GM18499 (cell line): ENCODE data around the gene C16orf74.

Experiments
- ATAC-seq: cut with Tn5 transposase; IDR thresholded peaks from one replicate; pipeline ENCODE4 v1.9.1; 2021; ENCODE audit warnings: moderate number of reproducible peaks; ENCODE audit not compliant: insufficient read depth, unreplicated experiment

Gene C16orf74

DNA sequence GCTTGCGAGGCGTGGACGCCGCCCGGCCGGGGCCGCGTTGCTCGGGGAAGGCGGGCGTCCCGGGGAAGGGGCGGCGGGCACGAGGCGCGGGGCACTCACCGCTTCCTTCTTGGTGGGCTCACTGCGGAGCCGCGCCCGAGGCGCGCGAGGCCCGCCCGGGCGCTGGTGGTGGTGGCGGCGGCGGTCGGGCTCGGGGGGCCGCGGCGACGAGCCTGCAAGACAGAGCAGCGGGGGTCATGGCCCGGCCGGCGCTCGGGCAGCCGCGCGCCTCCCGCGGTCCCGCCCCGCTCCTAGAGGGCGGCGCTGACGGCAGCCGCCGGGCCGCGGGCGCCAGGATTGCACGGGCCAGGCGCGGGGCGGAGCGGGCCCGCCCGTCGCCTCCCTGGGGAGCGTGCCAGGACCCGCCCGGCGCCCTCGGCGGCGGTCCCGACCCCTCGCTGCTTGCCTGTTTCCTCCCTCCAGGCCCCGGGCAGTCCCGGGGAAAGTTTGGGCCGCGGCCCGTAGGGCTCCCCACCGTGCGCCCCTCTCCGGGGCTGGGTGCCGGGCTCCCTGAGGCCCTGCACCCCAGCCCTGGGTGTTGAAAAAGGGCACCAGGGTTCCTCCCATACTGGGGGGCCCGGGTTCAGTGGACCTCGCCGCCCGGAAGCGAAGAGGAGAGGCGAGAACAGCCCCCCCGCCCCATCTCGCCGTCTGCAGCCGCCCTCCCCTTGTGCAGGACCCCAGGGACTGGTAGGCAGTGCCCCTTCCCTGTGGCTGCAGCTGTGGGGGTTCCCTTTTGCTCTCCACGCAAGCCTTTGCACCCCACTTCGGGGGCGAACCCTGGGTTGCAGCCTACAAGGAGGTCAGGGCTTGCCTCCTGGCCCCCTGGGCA is at the start of gene C16orf74:
Gene C16orf74 (minus strand): TSS at position 270 of the 871 bp plus-strand sequence. CDS start 15,879 bp downstream, outside the sequence.
- no peak for ATAC-seq

DNA sequence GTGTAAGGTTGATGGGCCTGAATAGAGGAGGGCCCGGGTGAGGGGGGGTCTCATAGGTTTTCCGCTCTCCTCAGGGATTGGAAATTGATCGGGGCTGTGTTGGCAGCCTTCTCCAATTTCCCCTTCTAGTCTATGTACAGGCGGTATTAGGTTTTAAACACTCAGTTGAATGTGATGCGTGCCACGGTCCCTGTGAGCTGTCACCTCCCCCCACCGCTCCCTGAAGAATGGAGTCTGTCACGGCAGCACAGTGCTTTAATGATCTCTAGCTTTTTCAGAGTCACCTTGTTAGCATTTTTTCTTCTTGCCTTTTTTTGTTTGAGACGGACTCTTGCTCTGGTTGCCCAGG is 49.4 kb upstream of the C16orf74 start:
- ATAC-seq = no peak

DNA sequence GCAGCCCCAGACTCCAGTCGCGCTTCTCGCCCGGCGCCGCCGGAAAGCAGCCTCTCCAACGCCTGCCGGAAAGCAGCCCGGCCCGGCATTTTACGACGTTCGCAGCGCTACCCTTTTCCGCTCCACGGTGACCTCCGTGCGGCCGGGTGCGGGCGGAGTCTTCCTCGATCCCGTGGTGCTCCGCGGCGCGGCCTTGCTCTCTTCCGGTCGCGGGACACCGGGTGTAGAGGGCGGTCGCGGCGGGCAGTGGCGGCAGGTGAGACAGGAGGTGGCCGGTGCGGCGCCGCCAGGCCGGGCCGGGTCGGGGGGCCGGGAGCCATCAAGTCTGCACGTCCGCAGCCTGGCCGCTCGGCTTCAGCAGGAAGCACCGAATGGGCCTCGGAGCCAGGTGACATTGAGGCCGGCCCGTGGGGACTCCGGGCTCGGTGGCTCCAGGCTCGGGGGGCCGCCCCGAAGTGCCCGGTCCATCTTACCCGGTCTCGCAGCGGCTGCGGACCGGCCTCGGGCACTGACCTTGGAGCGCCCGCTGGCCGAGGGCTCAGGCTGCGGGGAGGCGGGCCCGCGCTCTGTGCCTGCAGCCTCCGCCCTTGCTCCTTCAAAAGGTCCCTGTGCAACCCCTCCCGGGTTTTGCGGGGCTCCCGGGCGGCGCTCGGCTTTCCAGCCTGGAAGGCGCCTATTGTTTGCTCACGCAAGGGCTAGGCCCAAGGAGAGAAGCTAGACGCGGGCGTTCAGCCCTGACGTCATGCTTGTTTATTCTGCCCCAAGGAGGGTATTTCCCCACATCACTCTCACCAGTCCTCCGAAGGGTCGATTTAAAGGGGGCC is 48.8 kb upstream of the C16orf74 start, which contains the start of the genes COX4I1 and EMC8:
Gene COX4I1 (plus strand): TSS at position 199 of the 824 bp plus-strand sequence. CDS start 1,511 bp downstream, outside the sequence.
Gene EMC8 (minus strand): TSS at position 48 of the 824 bp plus-strand sequence. CDS start 249 bp downstream, outside the sequence.
- ATAC-seq = peak; percentile 56

DNA sequence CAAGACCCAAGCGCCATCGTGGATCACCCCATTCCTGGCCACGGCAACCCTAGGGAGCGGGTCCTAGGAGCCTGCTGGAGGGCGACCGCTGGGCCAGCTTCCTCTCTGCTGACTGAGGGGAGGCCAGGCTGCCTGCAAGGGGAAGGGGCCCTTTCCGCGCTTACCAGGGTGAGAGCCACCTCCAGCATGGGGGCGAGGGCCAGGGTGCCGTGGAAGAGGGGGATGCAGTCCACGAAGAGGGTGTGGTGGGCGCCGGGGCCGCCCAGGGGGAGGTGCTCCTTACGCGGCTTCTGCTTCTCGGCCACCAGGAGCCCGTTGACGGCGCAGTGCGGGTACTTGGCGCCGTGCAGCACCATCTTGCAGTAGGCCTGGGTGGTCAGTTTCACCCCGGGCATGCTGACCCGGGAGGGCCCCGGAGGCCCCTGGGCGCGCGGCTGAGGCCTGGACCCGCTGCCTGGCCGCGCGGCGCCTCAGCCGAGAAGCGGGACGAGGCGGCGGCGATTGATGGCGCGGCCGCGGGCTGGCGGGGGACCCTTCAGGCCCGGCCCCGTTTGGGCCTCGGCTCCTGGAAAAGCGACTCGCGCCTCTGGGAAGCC is 48.1 kb upstream of the C16orf74 start:
- ATAC-seq = no peak

DNA sequence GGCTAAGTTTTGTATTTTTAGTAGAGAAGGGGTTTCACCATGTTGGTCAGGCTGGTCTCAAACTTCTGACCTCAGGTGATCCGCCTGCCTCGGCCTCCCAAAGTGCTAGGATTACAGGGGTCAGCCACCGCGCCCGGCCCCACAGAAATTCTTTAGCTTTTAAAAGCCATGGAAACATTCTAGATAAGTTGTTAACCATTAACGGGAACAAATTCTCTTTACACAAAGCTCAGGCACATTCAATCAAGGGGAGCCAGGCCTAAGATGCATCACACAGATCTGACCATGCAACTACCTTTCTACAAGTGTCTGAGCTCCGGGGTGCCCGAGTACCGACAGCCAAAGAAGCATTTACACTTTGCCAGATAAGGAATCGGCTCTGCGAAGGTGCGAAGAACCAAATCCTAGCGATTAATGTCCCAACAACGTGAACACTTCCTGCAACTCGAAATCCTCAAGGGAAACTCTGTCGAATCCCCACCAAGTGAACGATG is 47.4 kb upstream of the C16orf74 start:
- no peak for ATAC-seq

DNA sequence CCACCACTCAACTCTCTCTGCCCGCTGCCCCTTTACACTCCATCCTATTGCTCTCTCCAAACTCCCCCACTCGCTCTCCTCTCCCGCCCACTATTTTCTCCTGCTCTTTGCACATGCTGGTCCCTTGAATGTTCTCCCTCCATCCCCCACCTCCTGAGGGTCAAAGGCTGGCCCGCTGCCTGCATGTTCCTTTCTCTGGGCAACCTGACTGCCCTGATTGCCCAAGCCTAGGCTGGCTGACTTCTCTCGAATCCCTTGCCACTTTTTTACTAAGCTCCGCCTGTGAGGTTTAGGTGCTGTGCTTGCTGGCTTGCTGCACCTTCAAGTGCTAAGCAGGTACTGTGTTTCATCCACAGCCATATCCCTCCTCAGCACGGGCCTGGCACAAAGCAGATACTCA is 45.7 kb upstream of the C16orf74 start:
- no peak for ATAC-seq

DNA sequence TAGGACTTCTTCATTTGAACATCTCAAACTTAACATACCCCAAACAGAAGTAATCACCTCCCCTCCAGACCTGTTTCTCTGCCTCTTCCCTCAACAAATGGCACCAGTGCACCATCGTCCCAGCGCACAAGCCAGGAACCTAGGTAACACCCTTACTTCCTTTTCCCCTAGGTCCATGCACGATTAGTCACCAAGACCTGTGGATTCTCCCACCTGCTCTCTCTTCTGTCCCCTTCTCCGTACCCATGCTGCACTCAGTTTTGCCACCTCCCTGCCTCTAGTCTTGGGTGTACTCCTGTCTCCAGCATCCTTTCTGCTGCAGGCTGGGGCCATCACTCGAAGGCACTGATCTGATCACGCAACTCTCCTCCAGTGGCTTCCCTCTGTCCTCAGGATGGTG is 45.3 kb upstream of the C16orf74 start:
- no peak for ATAC-seq

DNA sequence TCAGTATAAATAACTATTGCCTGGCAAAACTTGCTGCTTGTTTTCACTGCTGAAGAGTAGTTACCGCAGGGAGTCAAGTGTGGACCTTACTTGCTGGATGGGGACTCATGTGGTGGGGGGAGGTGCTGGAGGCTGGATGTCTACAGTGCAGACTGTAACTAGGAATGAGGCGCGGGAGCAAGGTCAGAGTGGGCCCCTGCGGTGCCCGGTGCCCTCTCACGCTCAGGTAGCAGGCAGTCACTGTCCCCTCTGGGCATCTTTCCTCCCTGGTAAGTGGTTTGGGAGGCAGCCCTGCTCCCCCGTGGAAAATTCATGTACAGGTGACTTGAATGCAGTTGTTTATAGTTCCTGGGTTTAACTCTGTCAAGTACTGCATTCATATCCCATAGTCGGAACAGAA is 43.8 kb upstream of the C16orf74 start:
- ATAC-seq = no peak

DNA sequence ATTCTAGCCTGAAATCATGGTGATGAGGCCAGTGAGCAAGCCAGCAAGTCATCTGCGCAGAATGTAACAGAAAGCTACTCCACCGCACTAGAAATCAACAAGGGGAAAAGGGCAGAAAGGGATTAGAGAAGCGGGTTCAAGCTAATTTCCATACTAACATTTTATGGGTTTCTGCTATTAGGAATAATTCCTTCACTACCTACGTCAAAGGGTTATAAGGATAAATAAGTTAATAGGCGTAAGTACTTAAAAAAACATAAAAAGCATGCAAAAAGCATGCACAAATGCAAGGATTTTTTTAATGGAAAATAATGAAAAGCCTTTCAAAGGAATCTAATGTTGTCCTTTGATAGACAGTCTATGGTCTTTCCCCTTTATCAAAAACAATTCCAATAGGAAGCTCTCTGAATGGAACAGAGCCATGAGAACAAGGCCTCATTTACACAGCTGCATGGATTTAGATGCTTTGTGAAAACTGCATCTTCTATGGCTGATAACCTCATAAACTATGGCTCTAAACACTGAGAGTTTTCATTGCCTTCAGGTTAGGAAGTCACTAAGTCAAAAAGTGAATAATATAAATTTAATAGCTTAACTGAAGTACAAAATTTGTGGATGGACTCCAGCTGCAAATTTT is 42.9 kb upstream of the C16orf74 start:
- ATAC-seq = no peak

DNA sequence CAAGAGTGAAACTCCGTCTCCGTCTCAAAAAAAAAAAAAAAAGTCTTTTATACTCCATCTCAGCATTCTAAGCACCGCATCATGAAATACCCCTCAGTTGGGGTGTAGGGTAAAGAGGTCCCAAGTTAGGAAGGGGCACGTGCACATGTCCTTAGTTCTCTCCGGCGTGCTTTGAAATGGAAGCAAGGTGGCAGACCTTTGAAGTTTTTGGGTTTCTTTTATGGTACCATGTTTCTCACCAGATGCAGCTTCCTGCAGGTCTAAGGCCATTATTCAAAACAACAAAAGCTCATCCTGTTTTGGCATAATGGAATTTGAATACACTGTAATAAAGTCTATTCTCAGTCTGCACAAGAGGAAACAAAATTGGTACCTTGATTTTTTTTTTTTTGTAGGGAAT is 38.9 kb upstream of the C16orf74 start:
- ATAC-seq = no peak

DNA sequence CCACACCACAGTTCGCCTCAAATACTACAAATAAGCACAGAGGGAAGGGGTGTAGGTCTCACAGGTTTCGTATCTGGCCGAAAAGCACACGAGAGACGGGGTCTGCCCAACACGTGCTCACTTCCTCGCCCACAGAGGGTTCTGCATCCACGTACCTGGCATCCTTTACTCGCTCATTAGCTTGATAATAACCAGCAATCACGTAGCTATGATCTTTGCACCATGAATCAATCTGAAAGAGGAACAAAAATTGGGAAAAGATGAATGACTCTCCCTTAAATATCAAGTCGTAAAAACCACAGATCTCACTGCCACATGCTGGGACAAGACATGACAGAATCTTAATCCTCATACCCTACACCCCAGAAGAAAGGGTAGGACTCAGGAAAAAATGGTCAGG is 37.9 kb upstream of the C16orf74 start:
- no peak for ATAC-seq

DNA sequence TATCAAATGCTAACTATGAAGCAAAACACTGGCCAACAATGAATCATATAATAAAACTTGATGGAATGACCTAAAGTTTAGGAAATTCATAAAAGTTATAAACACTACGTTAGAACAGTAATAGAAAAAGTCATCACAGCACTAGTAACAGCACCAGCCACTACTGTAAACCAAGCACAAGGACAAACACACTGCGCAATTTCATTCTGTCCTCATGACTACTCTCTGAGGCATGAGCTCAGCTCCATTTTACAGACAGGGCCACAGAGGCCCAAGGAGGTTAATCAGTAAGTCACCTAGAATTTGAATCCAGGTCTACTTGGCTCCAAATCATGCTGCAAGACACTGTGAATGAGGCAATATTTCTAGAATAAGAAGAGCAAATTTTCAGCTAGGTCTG is 35.0 kb upstream of the C16orf74 start:
- no peak for ATAC-seq

DNA sequence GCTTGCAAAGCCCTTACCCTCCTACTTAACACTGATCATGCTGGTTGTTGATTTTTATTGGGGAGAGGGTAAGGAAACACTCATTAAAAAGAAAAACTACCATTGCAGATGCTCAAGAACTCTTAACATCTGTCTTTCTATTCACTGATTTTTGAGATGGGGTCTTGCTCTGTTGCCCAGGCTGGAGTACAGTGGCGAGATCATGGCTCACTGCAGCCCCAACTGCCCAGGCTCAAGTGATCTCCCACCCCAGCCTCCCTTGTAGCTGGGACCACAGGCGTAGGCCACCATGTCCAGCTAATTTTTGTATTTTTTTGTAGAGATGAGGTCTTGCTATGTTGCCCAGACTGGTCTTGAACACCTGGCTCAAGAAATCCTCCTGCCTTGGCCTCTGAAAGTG is 33.9 kb upstream of the C16orf74 start:
- no peak for ATAC-seq

DNA sequence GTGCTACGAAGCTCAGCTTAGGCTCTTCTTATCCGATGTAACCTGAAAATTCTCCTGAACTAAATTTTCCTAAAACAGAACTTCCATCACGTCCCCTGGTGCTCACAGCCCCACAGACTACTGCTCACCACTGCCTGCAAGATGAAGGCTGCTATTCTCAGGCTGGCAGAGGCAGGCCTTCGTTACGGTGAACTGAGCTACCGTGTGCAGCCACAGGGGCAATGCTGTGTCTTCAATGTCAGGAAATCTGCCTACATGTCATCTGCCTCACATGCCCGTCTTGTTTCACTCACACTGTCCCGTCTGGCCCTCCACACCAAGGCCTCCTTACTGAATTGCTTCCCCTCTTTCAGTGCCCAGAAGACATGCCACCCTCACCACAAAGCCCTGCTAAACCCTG is 32.5 kb upstream of the C16orf74 start:
- no peak for ATAC-seq

DNA sequence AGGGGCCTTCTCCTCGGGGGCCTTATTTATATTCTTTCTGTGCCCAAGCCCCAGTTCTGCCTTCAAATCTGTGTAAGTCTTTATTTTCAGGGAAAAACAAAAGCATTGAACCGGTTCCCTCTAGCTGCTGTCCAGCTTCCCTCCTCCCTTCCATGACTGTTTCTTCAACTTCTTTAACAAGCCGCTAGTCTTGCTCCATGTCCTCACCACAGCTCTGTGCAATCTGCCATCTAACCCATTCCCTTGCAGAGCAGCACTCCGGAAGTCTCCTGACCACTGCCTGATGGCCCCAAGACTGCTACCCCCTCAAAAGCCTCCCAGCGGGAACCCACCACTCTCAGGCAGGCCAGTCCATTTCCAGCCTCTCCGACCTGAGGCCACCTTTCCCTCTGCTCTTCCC is 31.6 kb upstream of the C16orf74 start:
- ATAC-seq = no peak

DNA sequence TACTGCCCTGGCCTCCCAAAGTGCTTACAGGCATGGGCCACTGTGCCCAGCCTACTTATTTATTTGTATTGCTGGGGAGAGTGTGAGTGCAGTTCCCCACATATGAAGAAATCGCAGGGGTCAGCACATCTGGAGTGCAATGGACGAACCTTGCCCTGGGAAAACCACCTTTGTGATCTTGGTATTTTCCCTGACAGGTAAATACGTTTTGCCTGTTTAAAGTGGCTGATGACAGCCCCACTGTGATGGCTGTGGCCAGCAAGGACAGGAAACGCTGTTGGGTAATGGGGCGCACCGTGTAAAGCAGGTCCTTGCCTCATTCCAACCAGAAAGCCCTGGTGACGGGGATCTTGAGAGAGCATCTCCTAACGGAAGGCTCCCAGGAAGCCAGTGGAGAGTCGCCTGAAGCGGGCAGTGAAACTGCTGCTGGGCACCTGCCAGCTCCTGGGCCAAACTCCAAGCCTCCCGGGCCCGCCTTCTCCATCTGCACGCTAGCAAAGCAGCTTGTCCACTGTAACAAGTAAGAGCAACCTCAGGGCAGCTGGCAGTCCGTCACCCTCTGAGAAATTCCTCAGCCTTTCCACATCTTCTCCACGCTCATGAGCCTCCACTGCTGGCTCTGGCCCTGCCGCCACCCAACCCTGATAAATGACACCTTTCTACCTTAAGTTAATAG is 30.9 kb upstream of the C16orf74 start:
- no peak for ATAC-seq

DNA sequence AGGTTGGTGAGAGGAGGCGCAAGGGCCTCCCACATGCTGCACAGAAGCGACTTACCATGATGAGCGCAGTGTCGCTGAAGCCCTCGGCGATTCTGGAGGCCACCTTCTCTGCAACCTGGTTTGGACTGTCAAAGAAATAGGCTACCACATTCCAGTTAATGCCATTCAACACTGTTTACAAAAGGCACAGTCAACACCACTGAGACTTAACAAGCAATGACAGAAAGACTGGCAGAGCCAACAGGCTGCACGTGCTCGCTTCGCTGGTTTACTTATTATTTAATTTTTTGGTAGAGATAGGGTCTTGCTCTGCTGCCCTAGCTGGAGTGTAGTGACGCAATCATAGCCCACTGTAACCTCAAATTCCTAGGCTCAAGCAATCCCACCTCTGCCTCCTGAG is 30.3 kb upstream of the C16orf74 start:
- ATAC-seq = no peak

DNA sequence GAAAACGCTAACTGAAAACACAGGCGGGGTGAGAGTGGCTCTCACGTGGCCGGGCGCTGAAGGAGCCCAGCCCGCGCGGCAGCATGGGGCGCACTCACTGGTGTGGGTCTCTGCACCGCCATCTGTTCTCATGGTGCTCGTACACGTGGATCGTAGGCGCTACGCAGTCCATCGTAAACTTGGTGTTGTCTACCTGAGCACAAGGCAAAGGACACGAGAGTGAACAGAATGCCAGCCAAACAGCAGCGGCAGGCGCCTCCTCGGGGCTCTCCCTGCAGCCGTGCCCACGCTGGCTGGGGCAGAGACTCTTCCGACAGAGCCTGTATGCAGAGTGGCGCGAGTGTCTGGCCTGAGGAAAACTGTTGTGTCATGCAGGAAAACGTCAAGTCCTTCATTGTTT is 29.4 kb upstream of the C16orf74 start:
- no peak for ATAC-seq

DNA sequence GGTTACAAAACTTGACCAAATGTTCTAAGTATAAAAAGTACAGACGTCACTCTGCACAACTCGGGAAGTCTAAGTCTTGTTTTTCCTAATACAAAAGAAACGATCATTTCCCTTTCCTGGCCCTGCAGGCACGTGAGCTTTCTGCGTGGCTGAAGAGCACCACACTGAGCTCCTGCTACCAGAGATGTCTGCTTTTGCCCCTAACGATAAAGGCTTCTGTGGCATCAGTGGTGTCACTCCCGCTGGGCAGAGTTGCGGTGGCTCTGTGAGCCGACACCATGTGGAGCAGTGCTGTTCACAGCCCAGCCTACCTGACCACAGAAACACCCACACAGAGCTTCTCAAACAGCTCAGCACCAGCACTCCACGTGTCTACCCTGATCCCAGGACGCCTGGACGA is 28.0 kb upstream of the C16orf74 start:
- no peak for ATAC-seq
